Upper lobe of left lung (tissue), 6 donors: ENCODE measurements around the gene BACH1. TPM values are rescaled to one million over a fixed set of nuclear protein-coding genes. Genes with fewer than 3 reads are reported as not detected.

ENCODE experiments used
- ATAC-seq, 2 donors: fragments of 200-7000 bp; cut with Tn5 transposase; one replicate each; pipeline ENCODE4 v1.9.1; 2022; ENCODE audit warnings: mild to moderate bottlenecking in 2 of 2, moderate library complexity in 2 of 2; ENCODE audit not compliant: low FRiP score in 2 of 2
- DNase-seq, 2 donors: peaks; one replicate each; pipeline ENCODE4 v3.0.0-alpha.2; 2019 to 2020
- H3K27ac ChIP-seq, 4 donors: fragments of 200-600 bp; sonication (generic); one replicate each; pipeline ENCODE4 v1.5.1; 2016 to 2019
- H3K27me3 ChIP-seq, 4 donors: fragments of 200-600 bp; sonication (generic); one replicate each; pipeline ENCODE4 v1.5.1; 2017 to 2019
- H3K36me3 ChIP-seq, 4 donors: fragments of 200-600 bp; sonication (generic); one replicate each; pipeline ENCODE4 v1.5.1; 2016 to 2019
- H3K4me1 ChIP-seq, 4 donors: fragments of 200-600 bp; sonication (generic); one replicate each; pipeline ENCODE4 v1.5.1; 2018 to 2019
- H3K4me3 ChIP-seq, 4 donors: fragments of 200-600 bp; sonication (generic); one replicate each; pipeline ENCODE4 v1.5.1; 2017 to 2019; ENCODE audit warnings: mild to moderate bottlenecking in 2 of 4, moderate library complexity in 1 of 4
- H3K9me3 ChIP-seq, 4 donors: fragments of 200-600 bp; sonication (generic); one replicate each; pipeline ENCODE4 v1.5.1; 2018 to 2019
- EP300 ChIP-seq, 4 donors: sonication (generic); formaldehyde crosslinking; IDR thresholded peaks; one replicate each; pipeline ENCODE4 v1.5.1; 2017; ENCODE audit warnings: antibody characterized with exemption in 4 of 4, control low read depth in 2 of 4
- POLR2A ChIP-seq, 4 donors: fragments of 450-650 bp; IDR thresholded peaks; one replicate each; pipeline ENCODE4 v1.5.1; 2016 to 2017; ENCODE audit warnings: antibody characterized with exemption in 4 of 4, mild to moderate bottlenecking in 2 of 4
- POLR2AphosphoS5 ChIP-seq, 2 donors: sonication (generic); formaldehyde crosslinking; IDR thresholded peaks; one replicate each; pipeline ENCODE4 v1.5.1; 2017; ENCODE audit warnings: antibody characterized with exemption in 2 of 2
- WGBS, 2 donors: methylation state at CpG; one replicate each; pipeline ENCODE4 v1.1.5; 2017 to 2018; 5-methylcytosine and 5-hydroxymethylcytosine counted together
- total RNA-seq, 6 donors: library from RNA; depleted of rRNA in 4 of 6; stranded (reverse); fragments of >200 nt in 4 of 6; gene quantifications; one replicate each; pipeline versions ENCODE4 v1.1.0 to v1.2.1, GENCODE V29; 2016 to 2021
- TF ChIP-seq, protein P1 (sequence below), 6 experiments: fragments of 450-650 bp in 4 of 6; fragments of 200-600 bp in 2 of 6; sonication (generic) in 2 of 6; IDR thresholded peaks; one replicate each; pipeline ENCODE4 v1.5.1; 2016 to 2019; ENCODE audit warnings: antibody characterized with exemption in 6 of 6
- donor health status: DM: no; HTN: no; CAD: no; lungs with moderate emphysema.
- donor health status: DM: no; HTN: yes; CAD: no; lungs with severe emphysema.

BACH1 gene
- total RNA-seq, 6 donors from 2014 or later: 41.6 to 119 (median 78.9) TPM

DNA sequence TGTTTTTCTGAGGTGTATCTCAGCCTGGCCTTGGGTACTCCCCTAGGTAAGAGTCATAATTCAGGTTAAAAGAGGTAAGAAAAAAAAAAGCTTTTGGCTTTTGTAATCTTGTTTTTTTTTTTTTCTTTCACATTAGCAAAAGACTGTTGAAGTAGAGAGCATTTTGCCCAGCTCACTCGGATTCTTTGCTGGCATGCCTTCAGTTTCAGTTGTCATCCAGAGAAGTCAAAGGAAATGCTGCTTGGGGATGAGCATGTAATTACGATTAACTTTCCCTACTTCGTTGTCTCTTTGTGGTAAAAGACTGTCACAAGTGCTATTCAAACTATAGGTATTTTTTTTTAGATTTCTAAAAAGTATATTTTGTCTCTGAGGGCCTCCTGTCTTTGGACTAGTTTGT is 6.3 kb downstream of the BACH1 start:
- WGBS, 2 donors: 25 to 31% methylated on average over 3 of the region's 3 CpGs
- no peak for ATAC-seq
- H3K27ac ChIP-seq: peak overlapping the region in 3 of 4 donors; percentile 22 to 36 (median 27)
- no peak overlapping the region for H3K4me3 ChIP-seq
- H3K4me1 ChIP-seq: peaks cover 69 to 82% (median 72%) of the 10 kb centered on the region in 4 donors
- no peak for DNase-seq
- H3K36me3 ChIP-seq: no peaks in the 10 kb centered on the region
- no peaks in the 10 kb centered on the region for H3K9me3 ChIP-seq
- no peaks in the 10 kb centered on the region for H3K27me3 ChIP-seq
- TF ChIP-seq, protein P1, sequence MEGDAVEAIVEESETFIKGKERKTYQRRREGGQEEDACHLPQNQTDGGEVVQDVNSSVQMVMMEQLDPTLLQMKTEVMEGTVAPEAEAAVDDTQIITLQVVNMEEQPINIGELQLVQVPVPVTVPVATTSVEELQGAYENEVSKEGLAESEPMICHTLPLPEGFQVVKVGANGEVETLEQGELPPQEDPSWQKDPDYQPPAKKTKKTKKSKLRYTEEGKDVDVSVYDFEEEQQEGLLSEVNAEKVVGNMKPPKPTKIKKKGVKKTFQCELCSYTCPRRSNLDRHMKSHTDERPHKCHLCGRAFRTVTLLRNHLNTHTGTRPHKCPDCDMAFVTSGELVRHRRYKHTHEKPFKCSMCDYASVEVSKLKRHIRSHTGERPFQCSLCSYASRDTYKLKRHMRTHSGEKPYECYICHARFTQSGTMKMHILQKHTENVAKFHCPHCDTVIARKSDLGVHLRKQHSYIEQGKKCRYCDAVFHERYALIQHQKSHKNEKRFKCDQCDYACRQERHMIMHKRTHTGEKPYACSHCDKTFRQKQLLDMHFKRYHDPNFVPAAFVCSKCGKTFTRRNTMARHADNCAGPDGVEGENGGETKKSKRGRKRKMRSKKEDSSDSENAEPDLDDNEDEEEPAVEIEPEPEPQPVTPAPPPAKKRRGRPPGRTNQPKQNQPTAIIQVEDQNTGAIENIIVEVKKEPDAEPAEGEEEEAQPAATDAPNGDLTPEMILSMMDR (IDR thresholded peaks at IDR 0.05): no peak
- TF ChIP-seq POLR2A (IDR thresholded peaks at IDR 0.05): no peak
- TF ChIP-seq POLR2AphosphoS5 (IDR thresholded peaks at IDR 0.05): no peak

DNA sequence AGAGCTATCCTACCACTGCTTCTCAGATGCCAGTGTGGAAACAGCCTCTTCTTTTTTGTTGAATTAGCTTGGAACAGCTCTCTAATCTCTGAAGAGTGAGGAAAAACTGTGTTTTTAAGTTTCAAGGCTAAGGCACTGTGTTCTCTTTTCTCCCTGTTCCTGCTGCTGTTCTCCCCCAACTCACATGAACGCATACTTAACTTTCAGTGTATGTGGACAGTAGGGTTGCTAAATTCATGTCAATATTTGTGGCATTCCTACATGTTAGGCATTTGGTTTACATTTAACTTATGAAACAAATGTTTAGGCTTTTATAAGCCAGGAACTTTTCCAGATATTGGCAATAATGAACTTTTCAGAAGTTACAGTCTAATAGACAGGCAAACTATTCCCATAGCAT is 6.8 kb downstream of the BACH1 start:
- 24 to 84% methylated on average over 1 of the region's 1 CpG for WGBS, 2 donors
- Histone ChIP-seq H3K9me3 (no peaks in the 10 kb centered on the region), H3K4me1 (peaks cover 67 to 77% (median 69%) of the 10 kb centered on the region in 4 donors), H3K36me3 (no peaks in the 10 kb centered on the region), H3K27me3 (no peaks in the 10 kb centered on the region), H3K27ac (peak overlapping the region in 3 of 4 donors; percentile 22 to 36 (median 27)), H3K4me3 (no peak overlapping the region)
- no peak for ATAC-seq
- DNase-seq: no peak
- TF ChIP-seq POLR2AphosphoS5 (IDR thresholded peaks at IDR 0.05) (no peak), EP300 (IDR thresholded peaks at IDR 0.05) (no peak), POLR2A (IDR thresholded peaks at IDR 0.05) (no peak)
- TF ChIP-seq, protein P1 (IDR thresholded peaks at IDR 0.05): no peak

DNA sequence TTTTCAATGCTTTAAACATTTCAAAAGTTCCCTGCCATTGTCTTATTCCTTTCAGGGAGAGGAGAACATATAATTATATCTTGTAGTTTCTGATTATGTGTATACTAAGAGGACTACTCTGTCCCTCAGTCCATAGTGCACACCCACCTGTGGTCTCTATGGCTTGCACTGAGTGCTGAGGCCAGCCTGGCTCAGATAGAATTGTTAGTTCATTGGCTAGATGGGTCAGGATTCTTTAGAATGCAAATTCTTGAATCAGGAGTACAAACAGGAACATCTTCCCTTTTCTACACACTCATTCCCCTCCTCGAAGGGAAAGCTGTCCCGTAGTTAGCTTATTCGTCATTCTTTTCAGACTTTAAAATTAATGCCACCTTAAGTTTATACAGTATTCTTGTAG is 8.2 kb downstream of the BACH1 start:
- peaks cover 53 to 64% (median 56%) of the 10 kb centered on the region in 4 donors for H3K4me1 ChIP-seq
- DNase-seq (no peak), ATAC-seq (no peak)
- no peaks in the 10 kb centered on the region for H3K36me3 ChIP-seq
- TF ChIP-seq EP300 (IDR thresholded peaks at IDR 0.05) (no peak), POLR2A (IDR thresholded peaks at IDR 0.05) (no peak), POLR2AphosphoS5 (IDR thresholded peaks at IDR 0.05) (no peak)
- TF ChIP-seq, protein P1 (IDR thresholded peaks at IDR 0.05): no peak
- H3K9me3 ChIP-seq: no peaks in the 10 kb centered on the region
- H3K27ac ChIP-seq: no peak overlapping the region
- no peak overlapping the region for H3K4me3 ChIP-seq
- H3K27me3 ChIP-seq: no peaks in the 10 kb centered on the region
- 65 to 72% methylated on average over 3 of the region's 3 CpGs for WGBS, 2 donors

GRCh38 chr21:29307718-29308455 is 9.2 kb downstream of the BACH1 start:
- WGBS, 2 donors: 42 to 57% methylated on average over 3 of the region's 3 CpGs
- Histone ChIP-seq H3K4me3 (no peak overlapping the region), H3K36me3 (no peaks in the 10 kb centered on the region), H3K27me3 (no peaks in the 10 kb centered on the region), H3K27ac (no peak overlapping the region), H3K9me3 (no peaks in the 10 kb centered on the region), H3K4me1 (peaks cover 47 to 58% (median 48%) of the 10 kb centered on the region in 4 donors)
- ATAC-seq: no peak
- no peak for TF ChIP-seq POLR2A (IDR thresholded peaks at IDR 0.05)
- TF ChIP-seq, protein P1 (IDR thresholded peaks at IDR 0.05): no peak
- DNase-seq: no peak

- Histone ChIP-seq H3K9me3 (no peaks in the 10 kb centered on the region), H3K27me3 (no peaks in the 10 kb centered on the region), H3K27ac (no peak overlapping the region), H3K36me3 (no peaks in the 10 kb centered on the region), H3K4me1 (peaks cover 44 to 60% (median 47%) of the 10 kb centered on the region in 4 donors), H3K4me3 (no peak overlapping the region)
- no peak for ATAC-seq
- no peak for DNase-seq
- 74 to 75% methylated on average over 2 of the region's 2 CpGs for WGBS, 2 donors
- TF ChIP-seq POLR2A (IDR thresholded peaks at IDR 0.05): no peak
- no peak for TF ChIP-seq POLR2AphosphoS5 (IDR thresholded peaks at IDR 0.05)
Observed at GRCh38 chr21:29308456-29308783, 9.7 kb downstream of the BACH1 start.
